Activated T-helper 1 cell treated with Interleukin-2 at 50 U/mL for 16 hours (primary cell): ENCODE measurements around the gene POLD2.

Experiments
- DNase-seq: peaks from one replicate; pipeline ENCODE4 v3.0.0-alpha.2; 2020; ENCODE audit warnings: low read depth

The POLD2 gene

DNA sequence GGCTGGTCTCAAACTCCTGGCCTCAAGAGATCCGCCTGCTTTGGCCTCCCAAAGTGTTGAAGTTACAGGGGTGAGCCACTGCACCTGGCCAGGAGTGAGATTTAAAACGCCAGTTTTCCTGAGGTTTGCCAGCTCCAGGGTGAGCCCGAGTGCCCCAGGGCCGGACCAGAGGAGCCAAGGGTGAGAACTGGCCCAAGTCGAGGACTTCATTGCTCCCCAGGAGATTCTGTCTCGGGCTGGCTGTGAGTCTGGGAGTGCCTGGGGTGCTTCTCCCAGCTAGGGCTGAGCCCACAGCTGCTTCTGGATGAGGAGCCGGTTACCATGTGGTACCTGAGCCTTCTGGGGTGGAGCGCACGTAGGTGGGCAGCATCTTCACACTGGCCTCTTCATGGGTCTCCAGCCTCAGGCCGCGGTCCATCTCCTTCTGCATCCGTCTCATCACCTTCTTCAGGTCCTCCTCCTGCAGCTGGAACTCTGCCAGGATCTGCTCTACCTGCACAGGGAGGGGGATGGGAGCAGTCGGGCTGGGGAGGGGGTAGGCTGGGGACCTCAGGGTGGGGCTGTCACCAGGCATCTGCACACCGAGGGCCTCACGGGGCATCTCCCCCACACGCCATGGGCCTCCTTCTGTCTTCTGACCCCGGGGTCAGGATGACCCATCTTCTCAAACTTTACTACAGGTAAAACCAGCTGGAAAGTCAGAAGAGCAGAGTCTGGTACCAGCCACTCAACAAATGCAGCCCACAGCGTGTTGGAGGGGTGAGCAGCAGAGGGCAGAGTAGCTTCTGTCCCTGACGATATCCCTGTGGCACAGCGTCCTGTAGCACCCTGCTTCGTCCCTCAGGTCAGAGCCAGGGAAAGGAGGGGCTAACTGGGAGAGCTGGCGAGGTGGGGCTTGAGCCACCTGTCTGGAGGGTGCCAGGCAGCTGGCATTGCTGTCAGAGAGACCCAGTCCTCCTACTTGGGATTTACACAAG lies 29.9 kb upstream of the POLD2 start:
- no peak for DNase-seq

- DNase-seq = no peak
Observed at GRCh38 chr7:44151956-44152355, 28.6 kb upstream of the POLD2 start.

- DNase-seq = no peak
Observed at GRCh38 chr7:44150966-44151941, 27.9 kb upstream of the POLD2 start.

DNA sequence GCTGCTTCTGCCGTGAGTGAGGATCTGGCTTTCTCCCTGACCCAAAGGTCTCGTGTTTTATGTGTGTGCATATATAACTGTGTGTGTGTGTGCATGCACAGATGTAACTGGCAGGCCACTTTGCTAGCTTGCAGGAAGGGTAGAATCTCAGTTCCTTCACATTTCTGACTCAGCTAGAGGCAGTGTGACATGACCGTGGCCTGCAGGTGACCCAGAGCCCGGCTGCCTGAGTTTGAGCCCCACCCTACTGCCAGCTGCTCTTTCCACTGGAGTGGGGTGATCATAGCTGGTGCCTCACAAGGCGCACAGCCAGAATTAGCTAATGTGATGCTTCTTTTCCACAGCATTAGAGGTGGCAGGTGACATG lies 27.1 kb upstream of the POLD2 start:
- no peak for DNase-seq

- DNase-seq = no peak
Observed at GRCh38 chr7:44149571-44150465, 26.5 kb upstream of the POLD2 start.

DNA sequence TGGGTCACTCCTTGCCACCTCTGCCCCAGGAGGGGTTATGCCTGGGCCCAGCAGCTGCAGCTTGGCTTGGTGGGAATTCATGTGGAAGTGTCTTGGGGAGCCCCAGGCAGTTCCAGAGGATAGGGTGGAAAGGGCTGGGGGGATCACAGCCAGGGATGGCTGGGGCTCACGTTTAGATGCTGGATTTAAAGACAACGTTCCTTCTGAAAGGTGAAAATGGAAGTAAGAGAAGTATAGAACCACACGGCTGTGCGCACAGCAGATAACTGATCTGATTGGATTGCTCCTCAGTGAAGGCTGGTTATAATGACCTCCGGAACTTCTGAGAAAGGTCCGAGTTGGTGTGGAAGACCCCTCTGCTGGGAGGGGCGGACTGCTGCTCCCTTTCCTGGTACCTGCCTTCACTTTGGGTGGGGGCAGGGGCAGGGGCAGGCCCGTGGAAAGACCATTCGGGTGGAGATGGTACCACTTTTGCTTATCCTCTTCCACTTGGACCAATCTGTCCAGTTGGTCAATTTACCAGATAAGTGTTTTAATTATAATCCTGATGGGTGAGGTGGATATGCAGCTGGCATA lies 25.7 kb upstream of the POLD2 start:
- no peak for DNase-seq

- DNase-seq = no peak
Observed at GRCh38 chr7:44148166-44148565, 24.8 kb upstream of the POLD2 start.

GRCh38 chr7:44147026-44147991 lies 24.0 kb upstream of the POLD2 start:
- DNase-seq = no peak

DNA sequence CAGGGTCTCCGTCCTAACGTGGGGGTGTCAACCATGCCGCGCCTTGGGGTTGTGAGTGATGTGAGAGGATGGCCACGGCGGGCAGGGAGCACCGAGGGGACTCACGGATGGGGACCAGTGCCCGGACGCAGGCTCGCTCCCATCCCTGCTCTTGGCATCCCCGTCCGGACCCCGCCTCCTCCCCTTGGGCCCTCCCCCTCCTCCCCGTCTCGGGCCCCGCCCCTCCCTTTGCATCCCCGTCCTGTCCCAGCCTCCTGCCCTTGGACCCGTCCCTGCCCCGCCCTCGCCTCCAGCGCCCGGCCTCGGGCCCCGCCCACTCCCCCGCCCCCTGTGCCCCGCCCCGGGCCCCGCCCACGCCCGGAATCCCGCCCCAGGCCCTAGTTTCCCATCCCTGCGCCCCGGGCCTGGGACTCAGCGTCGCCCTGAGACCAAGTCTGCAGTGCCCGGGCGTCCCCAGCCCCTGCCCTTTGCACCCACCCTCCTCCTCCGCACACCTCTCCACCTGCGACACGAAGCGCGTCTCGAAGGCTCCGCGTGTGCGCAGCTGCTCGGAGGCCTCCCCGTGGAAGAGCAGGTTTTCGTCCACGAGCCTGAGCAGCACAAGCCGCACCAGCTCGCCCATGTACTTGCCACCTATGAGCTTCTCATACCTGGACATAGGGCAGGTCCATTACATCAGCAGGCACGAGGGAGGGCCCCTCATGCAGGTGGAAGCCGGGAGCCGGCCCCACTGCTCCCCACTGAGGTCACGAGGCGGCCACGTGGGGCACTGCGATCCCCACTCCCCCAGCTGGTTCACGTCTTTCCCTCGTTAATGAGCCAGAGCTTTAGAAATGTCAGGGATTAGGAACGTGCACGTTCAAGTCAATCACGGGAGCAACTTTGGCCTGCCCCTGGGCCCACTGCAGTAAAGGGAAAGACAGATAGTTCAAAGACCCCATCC lies 22.9 kb upstream of the POLD2 start:
- peak; percentile 58 for DNase-seq

- peak; percentile 29 for DNase-seq
Observed at GRCh38 chr7:44145479-44145968, 22.2 kb upstream of the POLD2 start.

DNA sequence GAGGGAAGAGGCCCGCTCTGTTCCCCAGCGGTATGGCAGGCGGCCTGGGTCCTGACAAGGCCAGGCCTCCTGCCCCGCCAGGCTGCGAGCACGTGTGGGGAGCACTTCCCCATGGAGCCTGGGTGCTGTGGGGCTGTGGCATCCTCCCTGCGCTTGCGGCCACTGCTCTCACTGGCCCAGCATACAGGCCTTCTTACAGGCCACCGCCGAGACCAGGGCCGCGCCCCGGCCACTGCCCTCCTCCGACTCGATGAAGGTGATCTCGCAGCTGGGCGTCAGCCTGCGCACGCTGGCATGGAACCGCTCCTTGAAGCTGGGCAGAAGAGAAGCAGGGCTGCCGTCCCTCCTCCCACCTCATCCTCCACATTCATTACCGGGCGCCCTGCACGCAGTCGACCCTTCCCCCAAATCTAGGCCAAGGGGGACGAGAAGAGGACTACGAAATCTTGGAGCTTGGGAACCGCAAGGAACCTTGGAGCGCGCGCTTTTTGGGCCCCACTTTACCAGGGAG lies 21.7 kb upstream of the POLD2 start:
- no peak for DNase-seq

GRCh38 chr7:44144426-44144967 lies 21.1 kb upstream of the POLD2 start:
- no peak for DNase-seq

GRCh38 chr7:44143646-44144250 lies 20.4 kb upstream of the POLD2 start:
- DNase-seq = no peak

DNA sequence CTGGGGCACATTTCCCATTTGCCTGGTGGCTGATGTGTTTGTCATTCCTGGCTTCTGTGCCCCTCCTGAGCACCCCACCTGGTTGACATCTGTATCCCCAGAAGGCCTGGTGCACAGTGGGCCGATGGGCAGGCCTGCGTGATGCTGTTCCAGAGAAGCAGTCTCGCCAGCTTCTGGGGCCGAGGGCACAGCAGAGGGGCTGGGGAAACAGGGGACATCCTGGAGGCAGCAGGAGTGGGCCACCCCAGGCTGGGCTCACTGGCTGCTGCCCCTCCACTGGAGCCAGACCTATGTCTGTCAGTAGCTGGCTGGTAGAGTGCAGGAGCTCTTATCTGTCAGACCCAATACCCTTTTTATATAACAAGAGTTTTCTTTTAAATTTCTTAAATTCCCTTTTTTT lies 18.7 kb upstream of the POLD2 start:
- DNase-seq = no peak

GRCh38 chr7:44141221-44141850 lies 18.0 kb upstream of the POLD2 start, which contains the start of gene MYL7:
Gene MYL7, minus strand, starts transcription at chr7:44141332. Its CDS starts 27 bp downstream, at chr7:44141305.
- DNase-seq = no peak

GRCh38 chr7:44140341-44140740 lies 17.0 kb upstream of the POLD2 start:
- no peak for DNase-seq

GRCh38 chr7:44139311-44140010 lies 16.1 kb upstream of the POLD2 start:
- no peak for DNase-seq
